GM18526 (cell line): Measurements from ENCODE around the gene BDH1.
A peak's percentile ranks its signal among the peaks of the same experiment; 100 is the strongest.

Source experiments
- POLR2A ChIP-seq: IDR thresholded peaks from 3 replicates; pipeline ENCODE4 v1.6.1; 2011; ENCODE audit not compliant: insufficient read length; ENCODE audit errors: extremely low read depth

Gene BDH1, protein sequence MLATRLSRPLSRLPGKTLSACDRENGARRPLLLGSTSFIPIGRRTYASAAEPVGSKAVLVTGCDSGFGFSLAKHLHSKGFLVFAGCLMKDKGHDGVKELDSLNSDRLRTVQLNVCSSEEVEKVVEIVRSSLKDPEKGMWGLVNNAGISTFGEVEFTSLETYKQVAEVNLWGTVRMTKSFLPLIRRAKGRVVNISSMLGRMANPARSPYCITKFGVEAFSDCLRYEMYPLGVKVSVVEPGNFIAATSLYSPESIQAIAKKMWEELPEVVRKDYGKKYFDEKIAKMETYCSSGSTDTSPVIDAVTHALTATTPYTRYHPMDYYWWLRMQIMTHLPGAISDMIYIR

DNA sequence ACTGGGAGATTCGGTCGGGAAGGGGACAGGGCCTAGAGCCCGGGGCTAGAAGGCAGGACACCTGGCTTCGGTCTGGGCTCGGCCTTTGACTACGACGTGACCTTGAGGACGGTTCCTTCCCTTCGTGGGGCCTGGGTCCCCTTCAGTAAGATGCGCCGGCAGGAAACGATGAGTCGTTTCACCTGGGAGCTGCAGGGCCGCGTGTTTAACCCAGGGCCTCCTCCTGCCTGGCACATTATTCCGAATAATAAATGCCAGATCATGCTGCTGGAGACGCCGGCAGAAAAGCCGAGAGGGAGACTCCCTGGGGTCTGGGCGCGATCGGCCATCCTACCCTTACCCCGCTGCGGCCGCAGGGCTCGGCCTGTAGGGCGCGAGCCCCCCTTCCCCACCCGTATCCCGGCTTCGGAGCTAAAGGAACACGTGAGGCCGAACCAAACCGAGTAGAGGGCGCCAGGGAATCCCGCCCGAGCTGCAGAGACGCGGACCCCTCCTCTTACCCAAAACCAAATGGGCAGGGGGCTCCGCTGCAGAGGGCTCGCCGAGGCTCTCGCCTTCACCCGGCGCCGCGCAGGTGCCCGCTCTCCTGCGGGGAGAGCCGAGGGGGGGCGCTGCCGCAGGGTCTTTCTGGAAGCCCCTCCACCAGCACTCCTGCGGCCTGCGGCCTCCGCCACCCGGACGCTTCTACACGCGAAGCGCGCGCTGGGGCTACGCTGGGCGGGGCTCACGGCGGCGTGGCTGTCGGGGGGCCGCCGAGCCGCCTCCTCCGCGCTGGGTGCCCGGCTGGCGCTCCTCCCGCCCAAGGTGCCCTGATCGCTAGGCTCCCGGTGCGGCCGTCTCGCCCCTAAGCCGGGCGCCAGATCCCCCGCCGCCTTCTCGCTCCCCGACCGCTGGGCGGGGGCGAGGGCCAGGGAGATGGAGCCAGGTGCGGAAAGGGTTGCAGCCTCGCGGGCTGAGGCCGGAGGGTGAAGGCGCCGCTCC is at the start of gene BDH1:
Gene BDH1, minus strand, starts transcription at position 688 of the 981 bp plus-strand sequence. CDS start 9,525 bp downstream, outside the sequence.
- TF ChIP-seq POLR2A = peak; percentile 65

DNA sequence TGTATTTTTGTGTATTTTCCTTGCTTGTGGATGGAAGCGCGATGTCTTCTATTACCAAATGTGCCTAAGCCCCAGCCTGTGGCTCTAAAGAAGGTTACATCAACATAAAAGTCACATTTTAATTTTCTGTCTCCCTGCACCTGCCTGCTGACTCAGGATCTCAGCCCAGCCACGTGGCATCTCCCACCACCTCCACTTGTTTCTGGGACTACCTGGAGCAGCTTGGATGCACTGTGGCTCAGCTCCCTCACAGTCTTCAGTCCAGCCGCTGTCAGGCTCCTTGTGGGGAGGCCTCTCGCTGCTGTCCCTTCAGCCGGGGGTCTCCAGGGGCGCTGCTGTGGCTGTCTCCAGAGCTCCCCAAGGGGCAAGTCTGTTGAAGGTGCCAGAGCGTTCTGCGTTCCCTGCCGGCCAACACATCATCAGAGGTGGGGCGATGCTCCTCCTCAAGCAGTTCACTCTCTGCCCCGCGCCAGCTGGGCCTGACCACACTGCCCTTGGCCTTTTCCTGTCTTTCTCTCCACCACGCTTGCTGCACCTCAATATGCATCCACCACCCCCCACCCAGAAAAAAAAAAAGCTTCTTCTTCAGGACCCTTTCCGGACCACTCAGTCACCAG is 47.7 kb upstream of the BDH1 start:
- TF ChIP-seq POLR2A = no peak

DNA sequence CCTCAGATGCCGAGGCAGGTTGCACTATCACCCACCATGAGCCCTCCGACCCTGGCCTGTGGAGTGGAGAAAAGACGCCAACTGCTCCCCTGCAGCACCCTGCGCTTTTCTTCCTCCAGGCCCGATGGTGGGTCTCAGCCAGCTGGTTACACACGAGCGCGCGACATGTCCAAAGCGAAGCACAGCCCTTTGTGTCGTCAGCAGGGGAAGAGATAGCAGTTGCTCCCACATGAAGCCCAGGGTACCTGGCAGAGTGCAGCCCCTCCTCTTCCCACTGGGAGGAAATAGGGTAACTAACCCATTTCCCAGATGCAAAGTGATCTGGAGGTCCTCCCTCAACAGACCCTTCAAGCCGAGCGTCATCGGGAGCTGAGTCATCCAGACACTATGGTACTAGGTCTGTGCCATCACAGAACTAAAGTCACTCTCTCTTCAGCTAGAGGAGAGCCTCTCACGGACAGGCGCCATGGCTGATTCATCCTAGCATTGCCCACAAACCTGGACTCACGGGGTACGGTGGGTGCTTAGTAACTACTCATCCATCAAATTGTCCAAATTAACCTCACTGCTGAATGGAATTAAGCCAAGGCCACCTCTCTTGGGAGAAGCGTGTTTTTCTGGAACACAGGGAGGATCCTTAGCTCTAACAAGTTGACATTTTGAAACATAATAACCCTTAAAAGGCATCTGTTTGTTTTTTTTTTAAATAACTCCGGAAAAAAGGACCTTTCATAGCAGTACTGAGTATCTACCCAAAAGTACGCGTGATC is 45.2 kb upstream of the BDH1 start:
- no peak for TF ChIP-seq POLR2A

DNA sequence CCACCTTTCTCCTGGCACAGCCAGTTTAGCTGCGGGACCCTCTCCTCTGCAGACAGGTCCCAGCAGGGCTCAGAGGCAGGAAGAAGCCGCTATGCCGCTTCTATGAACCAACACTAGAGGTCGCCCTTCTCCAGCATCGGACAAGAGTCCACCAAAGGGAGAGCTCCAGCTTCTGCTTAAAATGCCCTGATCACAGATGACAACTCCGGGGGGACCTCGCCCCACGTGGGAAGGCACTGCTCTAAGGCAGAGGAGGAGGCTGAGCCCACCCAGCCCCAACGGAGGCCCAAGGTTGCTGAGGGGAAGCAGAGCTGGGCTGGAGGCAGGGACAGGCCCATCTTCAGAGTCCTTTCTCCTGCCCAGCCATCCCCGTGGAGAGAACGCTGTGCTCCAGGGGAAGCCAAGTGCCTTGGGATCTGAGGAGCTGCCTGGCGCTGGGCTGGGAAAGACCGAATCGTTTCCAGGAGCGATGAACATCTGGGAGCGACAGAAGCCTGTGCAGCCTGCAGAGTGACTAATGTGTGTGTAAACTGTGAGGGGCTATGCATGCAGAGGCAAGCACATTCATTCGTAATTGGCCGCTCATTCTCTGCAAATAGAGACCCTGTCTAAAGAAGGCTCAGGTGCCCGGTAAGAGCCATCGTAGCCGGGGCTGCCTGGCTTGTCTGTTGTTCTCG is 43.5 kb upstream of the BDH1 start:
- TF ChIP-seq POLR2A = no peak

DNA sequence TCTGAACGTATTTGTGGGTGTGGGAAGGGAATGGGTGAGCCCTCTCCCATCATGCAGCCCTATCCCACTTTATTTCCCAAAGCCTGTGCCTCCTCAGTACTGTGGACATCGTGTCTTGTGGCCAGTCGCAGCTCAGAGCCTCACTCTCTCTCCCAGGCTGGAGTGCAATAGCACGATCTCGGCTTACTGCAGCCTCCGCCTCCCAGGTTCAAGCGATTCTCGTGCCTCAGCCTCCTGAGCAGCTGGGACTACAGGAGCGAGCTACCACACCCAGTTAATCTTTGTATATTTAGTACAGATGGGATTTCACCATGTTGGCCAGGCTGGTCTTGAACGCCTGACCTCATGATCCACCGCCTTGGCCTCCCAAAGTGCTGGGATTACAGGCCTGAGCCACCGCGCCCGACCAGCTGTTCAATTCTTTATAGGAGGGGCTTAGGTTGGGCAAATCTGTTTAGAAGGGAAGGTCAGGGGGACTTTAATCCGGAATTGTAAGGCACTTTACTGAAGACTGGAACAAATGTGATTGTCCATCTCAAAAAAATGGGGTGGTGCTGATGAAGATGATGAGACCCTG is 42.7 kb upstream of the BDH1 start:
- TF ChIP-seq POLR2A = no peak

DNA sequence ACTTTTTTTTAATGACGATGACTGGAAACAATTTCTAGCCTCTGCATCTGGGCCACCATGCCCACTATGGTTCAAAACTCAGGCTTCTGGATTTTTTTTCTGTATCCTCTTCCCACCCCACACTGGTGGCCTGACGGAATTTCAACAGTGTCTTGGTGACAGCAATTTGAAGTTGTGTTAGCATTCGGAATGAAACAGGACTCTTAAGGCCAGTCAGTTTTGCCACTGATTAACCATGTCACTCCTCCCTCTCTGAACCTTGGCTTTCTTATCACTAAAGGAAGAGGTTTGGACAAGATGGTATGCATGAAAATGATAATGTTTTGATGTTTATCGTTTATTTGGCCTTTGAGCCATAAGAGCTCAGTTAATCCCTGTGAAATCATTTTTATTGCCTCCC is 41.6 kb upstream of the BDH1 start:
- no peak for TF ChIP-seq POLR2A

DNA sequence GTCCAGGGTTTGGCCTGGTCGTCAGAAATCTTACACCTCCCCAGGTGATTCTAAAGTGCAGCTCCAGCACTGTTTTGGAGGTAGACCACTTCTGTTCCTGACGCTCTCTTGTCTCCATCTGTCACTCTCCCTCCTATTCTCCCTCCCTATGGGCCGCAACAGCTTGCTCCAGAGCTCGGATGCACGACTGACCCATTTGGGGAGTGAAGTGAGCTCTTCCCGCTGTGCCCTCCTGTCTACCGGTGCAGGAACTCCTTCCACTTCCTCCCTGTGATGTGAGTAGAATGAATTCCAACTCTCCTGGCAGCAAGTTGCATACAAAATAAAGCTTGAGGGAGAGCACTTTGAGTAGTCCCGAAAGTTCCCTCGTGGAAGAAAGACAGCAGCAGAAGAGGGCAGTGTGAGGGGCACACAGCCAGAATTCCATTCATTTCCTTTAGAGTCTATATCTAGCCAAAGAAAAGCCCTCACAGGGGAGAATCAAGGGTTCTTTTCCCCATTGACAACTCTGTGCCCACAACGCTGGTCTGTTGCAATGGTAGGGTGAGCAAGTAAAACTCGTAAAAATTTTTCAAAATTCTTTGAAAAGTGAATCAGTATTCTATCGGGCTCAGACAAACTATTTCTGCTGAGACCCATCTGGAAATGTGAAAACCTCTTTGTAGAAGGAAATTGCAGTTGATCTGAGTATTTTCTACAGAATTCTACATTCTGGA is 39.9 kb upstream of the BDH1 start:
- no peak for TF ChIP-seq POLR2A

DNA sequence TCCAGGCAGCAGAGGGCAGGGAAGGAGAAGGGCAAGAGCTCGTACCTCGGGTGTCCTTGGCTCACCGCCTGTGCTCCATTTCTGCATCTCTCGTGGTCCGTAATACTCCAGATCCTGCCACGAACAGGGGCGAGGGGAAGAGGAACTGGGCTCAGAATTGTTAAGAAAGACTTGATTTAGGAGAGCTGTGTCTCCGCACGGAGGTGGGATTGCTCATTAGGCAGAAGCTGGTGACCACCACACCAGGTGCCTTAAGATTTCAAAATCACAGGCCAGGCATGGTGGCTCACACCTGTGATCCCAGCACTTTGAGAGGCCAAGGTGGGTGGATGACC is 37.2 kb upstream of the BDH1 start:
- TF ChIP-seq POLR2A = no peak

DNA sequence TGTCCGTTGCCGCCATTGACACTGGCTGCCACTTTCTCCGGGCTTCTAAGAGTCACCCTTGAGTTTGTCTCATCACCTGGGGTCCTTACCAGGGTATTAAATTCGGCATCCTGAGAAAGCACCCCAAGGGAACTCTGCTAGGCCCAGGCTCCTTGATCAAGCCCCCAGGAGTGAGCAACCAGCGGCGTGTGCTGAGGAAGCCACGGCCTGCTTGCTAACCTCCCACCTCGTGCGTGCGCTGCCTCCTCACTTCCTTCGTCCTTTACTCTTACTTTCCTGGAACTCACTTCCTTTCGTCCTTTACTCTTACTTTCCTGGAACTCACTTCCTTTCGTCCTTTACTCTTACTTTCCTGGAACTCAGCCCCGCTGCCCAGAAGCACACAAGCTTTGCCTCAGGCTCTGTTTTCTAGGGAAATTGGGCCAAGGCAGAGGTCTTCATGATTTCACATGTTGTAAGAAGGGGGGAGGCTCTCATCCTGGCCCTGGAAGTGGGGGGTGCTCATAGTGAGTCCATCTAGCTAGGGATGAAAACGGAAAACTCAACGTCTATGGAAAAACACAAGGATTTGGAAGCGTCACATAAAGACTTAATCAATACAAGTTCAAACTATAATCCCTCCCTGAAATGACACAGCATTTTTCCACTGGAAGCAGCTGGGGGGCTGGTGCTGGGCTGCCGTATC is 36.7 kb upstream of the BDH1 start:
- TF ChIP-seq POLR2A = no peak

DNA sequence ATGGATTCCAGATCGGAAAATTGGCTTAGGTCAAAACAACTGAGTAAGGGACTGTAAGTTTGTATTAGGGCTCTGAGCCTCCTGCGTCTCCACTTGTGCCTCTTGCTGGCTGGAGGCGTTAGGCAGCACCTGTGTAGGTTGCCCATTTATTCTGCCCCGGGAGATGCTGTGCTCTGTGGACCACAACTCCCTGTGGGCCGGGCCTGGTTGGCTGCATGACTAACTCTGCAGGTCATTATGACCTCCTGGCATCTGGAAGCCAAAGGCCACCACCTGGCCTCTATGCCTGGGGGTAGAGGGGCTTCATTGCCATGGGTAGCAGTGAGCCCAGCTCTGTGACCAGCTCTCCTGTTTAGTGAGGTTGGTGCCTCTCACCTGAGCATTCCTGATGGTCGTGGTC is 36.0 kb upstream of the BDH1 start:
- TF ChIP-seq POLR2A = no peak

DNA sequence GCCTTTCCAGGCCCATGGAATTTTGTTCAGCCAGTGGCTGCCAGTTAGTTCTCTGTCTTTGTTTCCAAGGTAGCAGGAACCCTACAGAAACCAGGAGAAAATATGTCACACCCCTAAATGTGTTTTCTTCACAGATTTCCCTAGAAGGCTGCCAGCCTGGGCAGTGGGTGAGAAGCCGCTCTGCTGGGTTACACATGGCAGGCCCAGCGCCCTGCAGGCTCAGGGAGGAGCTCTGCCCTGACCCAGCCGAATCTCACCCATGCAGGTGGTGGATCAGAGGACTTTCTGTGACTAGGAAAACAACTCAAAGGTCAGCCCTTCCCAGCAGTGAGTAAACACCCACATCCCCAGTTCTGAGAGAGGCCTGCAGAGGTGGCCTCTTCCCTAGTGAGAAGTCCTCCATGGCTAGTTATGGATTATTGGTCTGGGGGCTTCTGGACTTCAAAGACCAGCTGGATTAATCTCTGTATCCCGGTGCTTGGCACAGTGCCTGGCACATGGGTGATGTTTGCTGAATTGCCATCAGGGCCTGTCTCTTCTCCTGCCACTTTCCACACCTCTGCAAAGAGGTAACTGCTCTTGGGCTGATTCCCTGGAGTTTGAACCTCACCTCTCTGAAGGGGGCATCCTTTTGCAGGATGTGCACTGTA is 34.7 kb upstream of the BDH1 start:
- no peak for TF ChIP-seq POLR2A

DNA sequence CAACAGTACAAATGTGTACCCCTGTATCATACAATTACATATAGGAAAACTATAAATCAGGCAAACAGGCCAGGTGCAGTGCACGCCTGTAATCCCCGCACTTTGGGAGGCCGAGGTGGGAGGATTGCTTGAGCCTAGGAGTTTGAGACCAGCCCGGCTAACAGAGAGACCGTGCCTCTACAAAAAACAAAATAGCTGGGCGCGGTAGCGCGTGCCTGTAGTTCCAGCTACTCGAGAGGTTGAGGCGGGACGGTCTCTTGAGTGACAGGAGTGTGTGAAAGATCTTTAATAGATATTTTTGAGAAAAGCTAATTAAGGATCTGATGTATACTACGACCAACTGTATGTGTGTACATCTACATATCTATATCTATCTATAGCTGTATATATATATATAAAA is 33.8 kb upstream of the BDH1 start:
- TF ChIP-seq POLR2A = no peak
